HFFc6 (cell line): ENCODE data around the gene CCSAP. TPM values are rescaled to one million over a fixed set of nuclear protein-coding genes. Genes with fewer than 3 reads are reported as not detected.
"Not testable (repeated sequence)": the region's sequence is repeated elsewhere in the genome, so short reads cannot be mapped to it uniquely, and the experiment has no call there.

ENCODE experiments used
- DNase-seq: peaks from one replicate; pipeline ENCODE4 v3.0.0-alpha.2; 2018
- H3K27ac Mint-ChIP-seq: 2 replicates; pipeline ENCODE4 v1.8.0; 2020; ENCODE audit warnings: mild to moderate bottlenecking, mixed read lengths
- H3K27me3 Mint-ChIP-seq: 2 replicates; pipeline ENCODE4 v1.8.0; 2021; ENCODE audit warnings: mild to moderate bottlenecking, moderate library complexity, mixed read lengths; ENCODE audit not compliant: insufficient read depth
- H3K36me3 Mint-ChIP-seq: 2 replicates; pipeline ENCODE4 v1.8.0; 2021; ENCODE audit warnings: low read depth, mixed read lengths
- H3K4me1 Mint-ChIP-seq: 2 replicates; pipeline ENCODE4 v1.8.0; 2020; ENCODE audit warnings: low read depth, mixed read lengths
- H3K4me3 Mint-ChIP-seq: 2 replicates; pipeline ENCODE4 v1.8.0; 2020; ENCODE audit warnings: mild to moderate bottlenecking, moderate library complexity, mixed read lengths
- H3K9me3 Mint-ChIP-seq: 2 replicates; pipeline ENCODE4 v1.8.0; 2020; ENCODE audit warnings: mild to moderate bottlenecking, mixed read lengths
- total RNA-seq, 6 experiments: library from RNA; stranded (reverse); fragmentation: NEBNext Ultra II Directional; extraction: Animal tissue kit (Norgen Biotek cat#: 25700); gene quantifications; 2 replicates in 1 of 6; 3 replicates in 5 of 6; pipeline ENCODE4 v1.2.3, GENCODE V29; 2021
- TF ChIP-seq, protein P1 (sequence below): fragments of 200-600 bp; sonication (generic); IDR thresholded peaks from 2 replicates; pipeline ENCODE4 v1.5.0; 2021; ENCODE audit warnings: antibody characterized with exemption, mild to moderate bottlenecking

Gene CCSAP
- total RNA-seq, 6 experiments from 2014 or later = 4.6 to 6.4 (median 5.7) TPM

DNA sequence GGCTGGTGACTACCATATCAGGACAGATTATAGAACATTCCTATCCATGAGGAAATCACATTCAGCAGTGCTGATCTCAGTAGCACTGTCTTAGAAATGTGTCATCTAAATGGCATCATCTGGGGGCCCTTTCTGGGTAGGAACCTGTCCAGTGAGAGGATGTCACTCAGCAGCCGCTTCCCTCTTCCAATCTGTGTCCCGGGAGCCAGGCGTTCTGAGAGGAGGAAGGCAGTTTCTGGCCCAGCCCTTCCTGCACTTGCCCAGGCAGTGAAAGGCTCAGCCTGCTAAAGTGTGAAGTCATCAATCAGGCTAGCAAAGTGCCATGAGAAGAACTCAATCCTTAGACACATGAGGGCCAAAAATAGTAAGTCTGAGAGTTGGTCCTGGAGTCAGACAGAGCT, 46.3 kb downstream of the CCSAP start:
- Mint-ChIP-seq H3K4me1 (peaks cover 38% of the 10 kb centered on the region), H3K9me3 (no peaks in the 10 kb centered on the region), H3K27ac (peak overlapping the region; percentile 86), H3K4me3 (no peak overlapping the region), H3K27me3 (peaks cover 4% of the 10 kb centered on the region; the same call in 1 of the 2 replicates), H3K36me3 (peaks cover 32% of the 10 kb centered on the region)
- TF ChIP-seq, protein P1, sequence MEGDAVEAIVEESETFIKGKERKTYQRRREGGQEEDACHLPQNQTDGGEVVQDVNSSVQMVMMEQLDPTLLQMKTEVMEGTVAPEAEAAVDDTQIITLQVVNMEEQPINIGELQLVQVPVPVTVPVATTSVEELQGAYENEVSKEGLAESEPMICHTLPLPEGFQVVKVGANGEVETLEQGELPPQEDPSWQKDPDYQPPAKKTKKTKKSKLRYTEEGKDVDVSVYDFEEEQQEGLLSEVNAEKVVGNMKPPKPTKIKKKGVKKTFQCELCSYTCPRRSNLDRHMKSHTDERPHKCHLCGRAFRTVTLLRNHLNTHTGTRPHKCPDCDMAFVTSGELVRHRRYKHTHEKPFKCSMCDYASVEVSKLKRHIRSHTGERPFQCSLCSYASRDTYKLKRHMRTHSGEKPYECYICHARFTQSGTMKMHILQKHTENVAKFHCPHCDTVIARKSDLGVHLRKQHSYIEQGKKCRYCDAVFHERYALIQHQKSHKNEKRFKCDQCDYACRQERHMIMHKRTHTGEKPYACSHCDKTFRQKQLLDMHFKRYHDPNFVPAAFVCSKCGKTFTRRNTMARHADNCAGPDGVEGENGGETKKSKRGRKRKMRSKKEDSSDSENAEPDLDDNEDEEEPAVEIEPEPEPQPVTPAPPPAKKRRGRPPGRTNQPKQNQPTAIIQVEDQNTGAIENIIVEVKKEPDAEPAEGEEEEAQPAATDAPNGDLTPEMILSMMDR = no peak
- peak; percentile 83 for DNase-seq

DNA sequence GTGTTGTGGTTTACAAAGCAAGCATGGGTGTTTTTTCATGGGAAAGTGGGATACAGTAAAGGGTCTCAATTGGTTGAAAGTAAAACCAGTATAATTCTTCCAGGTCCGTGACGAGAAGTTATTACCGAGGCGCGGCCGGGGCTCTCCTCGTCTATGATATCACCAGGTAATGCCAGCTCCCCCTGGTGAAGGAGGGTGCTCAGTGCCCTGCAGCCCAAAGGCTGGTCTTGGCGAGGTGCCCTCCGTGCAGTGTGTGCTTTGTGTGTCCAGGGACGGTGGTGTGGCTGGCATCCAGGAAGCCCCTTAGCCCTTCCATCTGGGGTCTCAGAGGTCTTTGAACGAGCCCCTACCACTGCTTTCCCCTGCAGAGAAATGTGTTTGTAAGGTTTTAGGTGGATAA, 47.1 kb downstream of the CCSAP start:
- Mint-ChIP-seq H3K27ac (no peak overlapping the region), H3K4me3 (no peak overlapping the region), H3K36me3 (peaks cover 40% of the 10 kb centered on the region), H3K9me3 (no peaks in the 10 kb centered on the region), H3K27me3 (peaks cover 4% of the 10 kb centered on the region; the same call in 1 of the 2 replicates), H3K4me1 (peaks cover 38% of the 10 kb centered on the region)
- DNase-seq = no peak
- TF ChIP-seq, protein P1 = no peak

DNA sequence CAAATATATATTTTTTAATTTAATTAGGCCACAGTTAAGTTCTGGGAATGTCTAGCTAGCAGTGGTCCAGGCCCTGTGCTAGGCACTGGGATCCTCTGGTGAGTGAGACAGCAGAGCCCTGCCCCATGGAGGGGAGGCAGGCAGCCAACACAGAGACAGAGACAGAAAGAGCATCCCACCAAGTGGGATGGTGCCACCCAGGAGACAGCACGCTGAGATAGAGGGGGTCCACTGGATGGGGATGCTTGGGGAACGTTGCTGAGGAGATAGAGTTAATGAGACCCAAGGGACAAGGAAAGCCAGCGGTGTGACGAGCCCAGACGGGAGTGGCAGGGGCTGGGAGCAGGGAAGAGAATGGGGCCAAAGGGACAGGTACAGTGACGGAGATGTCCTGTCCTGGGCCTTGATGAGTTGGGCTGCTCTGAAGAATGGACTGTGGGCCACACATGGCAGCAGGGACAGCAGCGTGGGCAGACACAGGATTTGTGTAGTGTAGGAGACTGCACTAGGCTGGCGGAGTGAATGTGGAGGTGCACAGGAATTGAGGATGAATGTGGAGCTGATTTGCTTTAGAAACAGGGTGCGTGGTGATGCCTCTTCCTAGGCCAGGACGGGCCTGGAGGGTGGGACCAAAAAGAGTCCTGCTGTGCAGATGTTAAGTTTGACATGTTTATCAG, 49.2 kb downstream of the CCSAP start:
- DNase-seq = no peak
- Mint-ChIP-seq H3K36me3 (peaks cover 31% of the 10 kb centered on the region), H3K9me3 (no peaks in the 10 kb centered on the region), H3K27me3 (peaks cover 4% of the 10 kb centered on the region; the same call in 1 of the 2 replicates), H3K4me3 (no peak overlapping the region), H3K27ac (peak overlapping the region; percentile 53; the same call in 1 of the 2 replicates), H3K4me1 (peaks cover 25% of the 10 kb centered on the region)
- TF ChIP-seq, protein P1 = no peak

DNA sequence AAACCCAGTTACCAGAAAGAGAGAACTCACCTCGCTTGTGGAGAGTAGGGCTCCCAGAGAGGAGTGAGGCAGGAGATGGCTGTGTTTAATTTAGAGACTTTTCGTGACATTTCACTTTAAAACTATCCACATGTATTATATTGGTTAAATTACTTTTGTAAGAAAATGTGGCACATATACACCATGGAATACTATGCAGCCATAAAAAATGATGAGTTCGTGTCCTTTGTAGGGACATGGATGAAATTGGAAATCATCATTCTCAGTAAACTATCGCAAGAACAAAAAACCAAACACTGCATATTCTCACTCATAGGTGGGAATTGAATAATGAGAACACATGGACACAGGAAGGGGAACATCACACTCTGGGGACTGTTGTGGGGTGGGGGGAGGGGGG, 51.2 kb downstream of the CCSAP start:
- H3K9me3 Mint-ChIP-seq = not testable (repeated sequence)

GRCh38 chr1:229288516-229288915, 54.3 kb downstream of the CCSAP start:
- Mint-ChIP-seq H3K4me3 (no peak overlapping the region), H3K27ac (no peak overlapping the region)
- TF ChIP-seq, protein P1 = no peak

More for the DNA sequence above, 51.2 kb downstream of the CCSAP start:
- Mint-ChIP-seq H3K4me1 (peaks cover 33% of the 10 kb centered on the region), H3K36me3 (peaks cover 28% of the 10 kb centered on the region)
- not testable (repeated sequence) for H3K27me3 Mint-ChIP-seq, H3K4me3 Mint-ChIP-seq, H3K27ac Mint-ChIP-seq, DNase-seq

GRCh38 chr1:229287267-229287666, 55.6 kb downstream of the CCSAP start:
- Mint-ChIP-seq H3K36me3 (peaks cover 26% of the 10 kb centered on the region), H3K4me1 (peaks cover 38% of the 10 kb centered on the region), H3K4me3 (no peak overlapping the region), H3K27ac (peak overlapping the region; percentile 66), H3K27me3 (no peaks in the 10 kb centered on the region), H3K9me3 (no peaks in the 10 kb centered on the region)
- DNase-seq = peak; percentile 29
- TF ChIP-seq, protein P1 = no peak

More at GRCh38 chr1:229288516-229288915, 54.3 kb downstream of the CCSAP start:
- peaks cover 17% of the 10 kb centered on the region for H3K36me3 Mint-ChIP-seq
- peaks cover 2% of the 10 kb centered on the region; the same call in 1 of the 2 replicates for H3K27me3 Mint-ChIP-seq
- no peaks in the 10 kb centered on the region for H3K9me3 Mint-ChIP-seq
- peaks cover 28% of the 10 kb centered on the region for H3K4me1 Mint-ChIP-seq
- no peak for DNase-seq
